T47D (cell line): ENCODE data around the gene PIGT.
"Not testable (repeated sequence)": the region's sequence is repeated elsewhere in the genome, so short reads cannot be mapped to it uniquely, and the experiment has no call there.

Source experiments
- DNase-seq, 2 experiments: peaks; one replicate each; pipeline versions ENCODE4 v3.0.0 to v3.0.0-alpha.2; 2011 to 2012; ENCODE audit warnings: low read depth in 1 of 2, low spot score in 1 of 2
- JUND ChIP-seq: IDR thresholded peaks from 2 replicates; pipeline ENCODE4 v1.6.1; 2012; ENCODE audit warnings: low read depth
- in situ Hi-C: cut with HindIII; loops from 2 replicates; pipeline ENCODE4 v1.10.0; 2016; ENCODE audit warnings: low sequenced_read_pairs, low pct_unique_long_range_greater_than_20kb

PIGT gene

GRCh38 chr20:45465491-45466266, 49.7 kb downstream of the PIGT start:
- no peak for TF ChIP-seq JUND
- in situ Hi-C loops, result no loop called here
- no peak for DNase-seq

GRCh38 chr20:45467172-45467571, 51.2 kb downstream of the PIGT start:
- DNase-seq, result no peak
- in situ Hi-C loops, result no loop called here
- no peak for TF ChIP-seq JUND

DNA sequence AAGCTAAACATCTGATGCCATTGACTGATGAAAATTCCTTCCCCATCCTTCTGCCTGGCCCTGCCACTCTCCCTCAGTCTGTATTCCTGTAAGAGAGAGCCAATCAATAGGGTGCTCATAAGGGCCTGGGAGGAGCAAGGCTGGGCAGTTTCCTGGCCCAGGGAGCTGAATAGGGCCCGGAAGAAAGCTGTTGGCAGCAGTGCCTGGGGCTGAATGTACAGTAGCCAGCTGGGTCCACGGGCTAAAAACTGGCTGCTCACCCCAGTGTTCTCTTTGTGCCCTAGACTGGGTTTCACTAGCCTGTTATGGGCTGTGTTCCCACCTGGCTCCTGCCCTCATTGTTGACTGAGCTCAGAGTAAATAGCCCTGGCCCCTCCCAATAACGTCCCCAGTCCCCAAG, 51.9 kb downstream of the PIGT start:
- no peak for DNase-seq
- in situ Hi-C loops, result no loop called here
- TF ChIP-seq JUND, result no peak

GRCh38 chr20:45469336-45470261, 53.7 kb downstream of the PIGT start, which contains the start of gene WFDC2:
TSS of gene WFDC2 (plus strand) at chr20:45469753. CDS start at chr20:45469782, 29 bp downstream.
- in situ Hi-C loops, result no loop called here
- TF ChIP-seq JUND, result no peak
- DNase-seq, result no peak

- in situ Hi-C loops, result no loop called here
- peak in 1 of 2 experiments; percentile 59 for DNase-seq
- no peak for TF ChIP-seq JUND
These were observed 54.5 kb downstream of the PIGT start for GRCh38 chr20:45470262-45470931.

DNA sequence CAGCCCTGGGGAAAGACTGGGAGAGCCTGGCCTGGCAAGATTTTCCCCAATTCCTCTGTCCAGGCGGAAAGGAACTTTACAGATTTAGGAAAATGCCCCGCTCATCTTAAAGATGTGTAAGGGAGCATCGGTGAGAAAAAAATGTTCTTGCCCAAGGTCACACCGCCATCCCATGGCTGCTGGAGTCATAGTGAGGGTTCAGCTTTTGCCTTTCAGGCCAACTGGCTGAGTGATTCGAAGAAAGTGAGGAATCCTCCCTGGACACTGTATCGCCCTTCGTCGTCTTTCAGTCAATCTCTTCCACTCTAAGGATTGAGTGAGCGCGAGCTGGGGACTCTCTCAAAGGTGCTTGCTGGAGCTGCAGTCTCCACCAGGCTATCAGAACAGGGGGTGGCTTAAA, 55.0 kb downstream of the PIGT start:
- TF ChIP-seq JUND, result no peak
- in situ Hi-C loops, result no loop called here

GRCh38 chr20:45472286-45472685, 56.3 kb downstream of the PIGT start:
- in situ Hi-C loops, DNase-seq: not testable (repeated sequence)

More for the DNA sequence above, 55.0 kb downstream of the PIGT start:
- DNase-seq, result peak in 1 of 2 experiments; percentile 47
